ENCODE results near the gene NXT2. TPM values are rescaled to one million over a fixed set of nuclear protein-coding genes. Genes with fewer than 3 reads are reported as not detected.

NXT2 gene
- total RNA-seq, 1 experiment from 2014 or later: 20.6 TPM

DNA sequence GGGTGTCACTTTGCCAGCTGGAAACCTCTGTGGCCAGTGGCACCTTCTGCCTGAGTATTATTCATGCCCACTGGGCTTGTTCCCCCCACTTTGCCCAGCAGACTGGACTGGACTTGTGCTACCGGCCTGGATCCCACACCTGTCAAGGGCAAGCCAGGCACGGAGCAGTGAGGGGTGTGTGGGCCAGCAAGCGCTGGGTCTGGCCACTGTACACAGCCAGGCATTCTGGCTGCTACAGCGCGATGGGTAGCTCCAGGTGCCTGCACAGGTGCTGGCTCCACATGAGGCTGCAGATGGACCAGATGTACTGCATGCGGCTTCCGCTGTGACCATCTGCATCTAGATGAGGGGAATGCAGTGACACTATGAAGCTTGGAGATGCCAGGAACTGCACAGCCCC is 48.8 kb downstream of the NXT2 start:
- H3K4me1 ChIP-seq (ENCODE audit: control insufficient read depth, insufficient read depth, low read length): no peaks in the 10 kb centered on the region
- CTCF ChIA-PET: no interaction called here
- ATAC-seq: no peak
- POLR2A ChIA-PET: no interaction called here
- DNase-seq (ENCODE audit: low read depth, low spot score): no peak
- intact Hi-C loops (cut with micrococcal nuclease; ENCODE audit: unreplicated experiment): no loop called here
- no peaks in the 10 kb centered on the region for H3K36me3 ChIP-seq (ENCODE audit: control insufficient read depth, insufficient read depth, low read length)
- TF ChIP-seq POLR2AphosphoS5 (IDR thresholded peaks at IDR 0.05; ENCODE audit: low read depth, low read length): no peak
- no peak for TF ChIP-seq TCF7L2 (IDR thresholded peaks at IDR 0.05; ENCODE audit: low read depth, low read length)
- no peak for TF ChIP-seq SIN3A (IDR thresholded peaks at IDR 0.05; ENCODE audit: borderline replicate concordance, insufficient read depth, low read depth, low read length)
- TF ChIP-seq, protein P1, sequence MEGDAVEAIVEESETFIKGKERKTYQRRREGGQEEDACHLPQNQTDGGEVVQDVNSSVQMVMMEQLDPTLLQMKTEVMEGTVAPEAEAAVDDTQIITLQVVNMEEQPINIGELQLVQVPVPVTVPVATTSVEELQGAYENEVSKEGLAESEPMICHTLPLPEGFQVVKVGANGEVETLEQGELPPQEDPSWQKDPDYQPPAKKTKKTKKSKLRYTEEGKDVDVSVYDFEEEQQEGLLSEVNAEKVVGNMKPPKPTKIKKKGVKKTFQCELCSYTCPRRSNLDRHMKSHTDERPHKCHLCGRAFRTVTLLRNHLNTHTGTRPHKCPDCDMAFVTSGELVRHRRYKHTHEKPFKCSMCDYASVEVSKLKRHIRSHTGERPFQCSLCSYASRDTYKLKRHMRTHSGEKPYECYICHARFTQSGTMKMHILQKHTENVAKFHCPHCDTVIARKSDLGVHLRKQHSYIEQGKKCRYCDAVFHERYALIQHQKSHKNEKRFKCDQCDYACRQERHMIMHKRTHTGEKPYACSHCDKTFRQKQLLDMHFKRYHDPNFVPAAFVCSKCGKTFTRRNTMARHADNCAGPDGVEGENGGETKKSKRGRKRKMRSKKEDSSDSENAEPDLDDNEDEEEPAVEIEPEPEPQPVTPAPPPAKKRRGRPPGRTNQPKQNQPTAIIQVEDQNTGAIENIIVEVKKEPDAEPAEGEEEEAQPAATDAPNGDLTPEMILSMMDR (IDR thresholded peaks at IDR 0.05): no peak
- TF ChIP-seq, protein P2, sequence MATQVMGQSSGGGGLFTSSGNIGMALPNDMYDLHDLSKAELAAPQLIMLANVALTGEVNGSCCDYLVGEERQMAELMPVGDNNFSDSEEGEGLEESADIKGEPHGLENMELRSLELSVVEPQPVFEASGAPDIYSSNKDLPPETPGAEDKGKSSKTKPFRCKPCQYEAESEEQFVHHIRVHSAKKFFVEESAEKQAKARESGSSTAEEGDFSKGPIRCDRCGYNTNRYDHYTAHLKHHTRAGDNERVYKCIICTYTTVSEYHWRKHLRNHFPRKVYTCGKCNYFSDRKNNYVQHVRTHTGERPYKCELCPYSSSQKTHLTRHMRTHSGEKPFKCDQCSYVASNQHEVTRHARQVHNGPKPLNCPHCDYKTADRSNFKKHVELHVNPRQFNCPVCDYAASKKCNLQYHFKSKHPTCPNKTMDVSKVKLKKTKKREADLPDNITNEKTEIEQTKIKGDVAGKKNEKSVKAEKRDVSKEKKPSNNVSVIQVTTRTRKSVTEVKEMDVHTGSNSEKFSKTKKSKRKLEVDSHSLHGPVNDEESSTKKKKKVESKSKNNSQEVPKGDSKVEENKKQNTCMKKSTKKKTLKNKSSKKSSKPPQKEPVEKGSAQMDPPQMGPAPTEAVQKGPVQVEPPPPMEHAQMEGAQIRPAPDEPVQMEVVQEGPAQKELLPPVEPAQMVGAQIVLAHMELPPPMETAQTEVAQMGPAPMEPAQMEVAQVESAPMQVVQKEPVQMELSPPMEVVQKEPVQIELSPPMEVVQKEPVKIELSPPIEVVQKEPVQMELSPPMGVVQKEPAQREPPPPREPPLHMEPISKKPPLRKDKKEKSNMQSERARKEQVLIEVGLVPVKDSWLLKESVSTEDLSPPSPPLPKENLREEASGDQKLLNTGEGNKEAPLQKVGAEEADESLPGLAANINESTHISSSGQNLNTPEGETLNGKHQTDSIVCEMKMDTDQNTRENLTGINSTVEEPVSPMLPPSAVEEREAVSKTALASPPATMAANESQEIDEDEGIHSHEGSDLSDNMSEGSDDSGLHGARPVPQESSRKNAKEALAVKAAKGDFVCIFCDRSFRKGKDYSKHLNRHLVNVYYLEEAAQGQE (IDR thresholded peaks at IDR 0.05; ENCODE audit: insufficient read depth in 1 of 2, low read depth in 2 of 2, low read length in 1 of 2): no peak
- no peaks in the 10 kb centered on the region for H3K9me3 ChIP-seq (ENCODE audit: control insufficient read depth, insufficient read depth, low read depth, low read length)
- H3K27ac ChIP-seq (ENCODE audit: low read length): no peak overlapping the region
- in situ Hi-C loops (cut with HindIII; ENCODE audit: low pct_unique_long_range_greater_than_20kb, low sequenced_read_pairs): no loop called here
- H3K27me3 ChIP-seq (ENCODE audit: control insufficient read depth, insufficient read depth, low read length): no peaks in the 10 kb centered on the region; the same call in none of the 2 replicates
- BruUV-seq (replicated peaks): no TSS peak
- H3K4me3 ChIP-seq (ENCODE audit: low read depth in 2 of 2, low read length in 2 of 2): no peak overlapping the region

DNA sequence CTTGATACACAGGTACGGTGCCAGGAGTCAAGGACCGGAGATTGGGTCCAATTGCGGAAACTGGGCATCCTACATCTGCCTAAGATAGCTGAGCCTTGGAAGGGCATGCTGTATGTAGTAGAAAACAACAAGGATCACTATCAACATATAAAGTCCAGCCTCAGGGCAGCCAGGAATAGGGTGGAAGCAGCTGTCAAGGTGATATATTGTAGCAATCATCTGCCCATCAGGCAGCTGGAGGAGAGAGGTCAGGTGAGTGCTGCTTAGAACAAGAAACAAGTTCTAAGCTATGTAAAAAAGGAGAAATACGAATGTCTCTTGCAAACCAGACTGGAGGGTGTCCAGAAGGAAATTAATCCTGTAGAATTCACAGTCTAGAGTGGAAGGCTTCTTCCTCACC is 53.5 kb downstream of the NXT2 start:
- in situ Hi-C loops (cut with HindIII; ENCODE audit: low pct_unique_long_range_greater_than_20kb, low sequenced_read_pairs) (no loop called here), intact Hi-C loops (cut with micrococcal nuclease; ENCODE audit: unreplicated experiment) (no loop called here)
- ChIA-PET CTCF (no interaction called here), POLR2A (no interaction called here)
- BruUV-seq (replicated peaks): no TSS peak
- Histone ChIP-seq H3K27ac (ENCODE audit: low read length) (no peak overlapping the region), H3K4me3 (ENCODE audit: low read depth in 2 of 2, low read length in 2 of 2) (no peak overlapping the region), H3K4me1 (ENCODE audit: control insufficient read depth, insufficient read depth, low read length) (no peaks in the 10 kb centered on the region), H3K27me3 (ENCODE audit: control insufficient read depth, insufficient read depth, low read length) (no peaks in the 10 kb centered on the region; the same call in none of the 2 replicates), H3K9me3 (ENCODE audit: control insufficient read depth, insufficient read depth, low read depth, low read length) (no peaks in the 10 kb centered on the region), H3K36me3 (ENCODE audit: control insufficient read depth, insufficient read depth, low read length) (no peaks in the 10 kb centered on the region)
- DNase-seq (ENCODE audit: low read depth, low spot score): no peak
- TF ChIP-seq, protein P2 (IDR thresholded peaks at IDR 0.05; ENCODE audit: insufficient read depth in 1 of 2, low read depth in 2 of 2, low read length in 1 of 2): no peak
- ATAC-seq: no peak

Other genes starting within 250 kb of the NXT2 start
- not detected for gene GUCY2F, start 54.8 kb upstream of the NXT2 start, total RNA-seq (2021; ENCODE audit: unreplicated experiment)
- gene KCNE5, start 88.3 kb downstream of the NXT2 start, total RNA-seq (2021; ENCODE audit: unreplicated experiment): 0.13 TPM
- gene ACSL4, start 196.4 kb downstream of the NXT2 start, total RNA-seq (2021; ENCODE audit: unreplicated experiment): 55.2 TPM